Measurements from ENCODE around the gene MTNR1B.

Gene MTNR1B

GRCh38 chr11:92978271-92979111 is 9.0 kb downstream of the MTNR1B start:
- DNase-seq (ENCODE audit: low read depth in 2 of 2) = no peak

GRCh38 chr11:92979176-92979575 is 9.7 kb downstream of the MTNR1B start:
- DNase-seq (ENCODE audit: low read depth in 2 of 2) = no peak

GRCh38 chr11:92980312-92980711 is 10.9 kb downstream of the MTNR1B start:
- no peak for DNase-seq (ENCODE audit: low read depth in 2 of 2)

- DNase-seq (ENCODE audit: low read depth in 2 of 2) = no peak
Measured at GRCh38 chr11:92981508-92982043, 12.1 kb downstream of the MTNR1B start.

GRCh38 chr11:92986585-92986984 is 17.1 kb downstream of the MTNR1B start:
- no peak for DNase-seq (ENCODE audit: low read depth in 2 of 2)

GRCh38 chr11:92993004-92993403 is 23.6 kb downstream of the MTNR1B start:
- DNase-seq (ENCODE audit: low read depth in 2 of 2) = no peak

- no peak for DNase-seq (ENCODE audit: low read depth in 2 of 2)
Measured at GRCh38 chr11:93000511-93001476, 31.3 kb downstream of the MTNR1B start.

- DNase-seq (ENCODE audit: low read depth in 2 of 2) = no peak
Measured at GRCh38 chr11:93001806-93002205, 32.4 kb downstream of the MTNR1B start.

- DNase-seq (ENCODE audit: low read depth in 2 of 2) = no peak
Measured at GRCh38 chr11:93002380-93002779, 32.9 kb downstream of the MTNR1B start.

- no peak for DNase-seq (ENCODE audit: low read depth in 2 of 2)
Measured at GRCh38 chr11:93005239-93005638, 35.8 kb downstream of the MTNR1B start.

- DNase-seq (ENCODE audit: low read depth in 2 of 2) = no peak
Measured at GRCh38 chr11:93013646-93014045, 44.2 kb downstream of the MTNR1B start.

GRCh38 chr11:93016595-93016994 is 47.1 kb downstream of the MTNR1B start:
- no peak for DNase-seq (ENCODE audit: low read depth in 2 of 2)

- no peak for DNase-seq (ENCODE audit: low read depth in 2 of 2)
Measured at GRCh38 chr11:93017821-93018690, 48.6 kb downstream of the MTNR1B start.

- DNase-seq (ENCODE audit: low read depth in 2 of 2) = no peak
Measured at GRCh38 chr11:93020248-93021046, 51.0 kb downstream of the MTNR1B start.

GRCh38 chr11:93024369-93024768 is 54.9 kb downstream of the MTNR1B start:
- DNase-seq (ENCODE audit: low read depth in 2 of 2) = no peak

- DNase-seq (ENCODE audit: low read depth in 2 of 2) = no peak
Measured at GRCh38 chr11:93025558-93026255, 56.3 kb downstream of the MTNR1B start.

GRCh38 chr11:93028960-93029522 is 59.6 kb downstream of the MTNR1B start:
- no peak for DNase-seq (ENCODE audit: low read depth in 2 of 2)

GRCh38 chr11:93031386-93031785 is 61.9 kb downstream of the MTNR1B start:
- DNase-seq (ENCODE audit: low read depth in 2 of 2) = no peak

All from stimulated activated CD8-positive, alpha-beta memory T cell treated with anti-CD3 and anti-CD28 coated beads, Interleukin-7, amount 100 ng/mL, for 1 hour (primary cell).